Measurements from ENCODE around the gene ABCD1. TPM values are rescaled to one million over a fixed set of nuclear protein-coding genes. Genes with fewer than 3 reads are reported as not detected.

The ABCD1 gene
- total RNA-seq, 4 donors from 2014 or later: 13.0 to 36.6 (median 15.0) TPM

GRCh38 chrX:153780678-153781427 lies 56.2 kb downstream of the ABCD1 start, which contains the start of gene SRPK3:
TSS of gene SRPK3 (plus strand) at chrX:153781041. CDS start at chrX:153781087, 46 bp downstream.
- H3K4me3 ChIP-seq: no peak within 1 kb of the TSS
- H3K9me3 ChIP-seq: no peaks in the 10 kb centered on the region
- H3K4me1 ChIP-seq: peaks cover 0 to 24% (median 11%) of the 10 kb centered on the region in 4 donors
- H3K36me3 ChIP-seq: peaks cover 0 to 25% (median 0%) of the 10 kb centered on the region in 3 donors
- DNase-seq (ENCODE audit: low spot score in 2 of 2): no peak
- peaks cover 0 to 4% of the 10 kb centered on the region in 2 donors for H3K27me3 ChIP-seq
- peak within 1 kb of the TSS; percentile 9 to 71 (median 48) for H3K27ac ChIP-seq
- no peak for TF ChIP-seq CTCF (IDR thresholded peaks at IDR 0.05)
- 53% methylated on average over 46 of the region's 52 CpGs; no CpG with 5 or more reads in 1 of the 2 donors for WGBS, 2 donors

DNA sequence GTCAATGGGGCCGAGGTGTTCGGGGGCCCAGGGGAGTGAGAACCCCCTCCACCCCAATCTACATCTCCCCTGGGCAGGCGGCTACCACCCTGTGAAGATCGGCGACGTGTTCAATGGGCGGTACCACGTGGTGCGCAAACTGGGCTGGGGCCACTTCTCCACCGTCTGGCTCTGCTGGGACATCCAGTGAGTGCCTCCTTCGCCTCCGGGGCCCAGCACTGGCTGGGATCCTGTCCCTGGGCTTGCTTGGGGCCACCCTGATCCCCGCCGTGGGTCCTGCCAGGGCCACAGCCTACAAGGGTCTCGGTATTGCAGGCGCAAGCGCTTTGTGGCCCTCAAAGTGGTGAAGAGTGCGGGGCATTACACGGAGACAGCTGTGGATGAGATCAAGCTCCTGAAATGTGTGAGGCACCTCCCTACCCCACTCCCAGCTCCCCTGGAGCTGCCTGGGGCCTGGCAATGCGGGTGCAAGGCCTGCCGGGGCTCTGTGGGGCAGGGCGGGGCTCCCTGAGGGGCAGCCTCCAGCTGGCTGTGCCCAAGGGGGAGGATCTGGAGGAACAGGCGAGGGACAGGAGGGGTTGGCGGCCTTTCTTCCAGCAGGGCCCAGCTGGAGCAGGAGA lies 56.9 kb downstream of the ABCD1 start:
- H3K9me3 ChIP-seq: no peaks in the 10 kb centered on the region
- no peak for DNase-seq (ENCODE audit: low spot score in 2 of 2)
- H3K27ac ChIP-seq: peak overlapping the region in 3 of 4 donors; percentile 26 to 71 (median 71)
- no peak overlapping the region for H3K4me3 ChIP-seq
- 57 to 74% methylated on average over 7 to 13 of the region's 24 CpGs for WGBS, 2 donors
- TF ChIP-seq POLR2A (IDR thresholded peaks at IDR 0.05) (no peak), EP300 (IDR thresholded peaks at IDR 0.05) (no peak), CTCF (IDR thresholded peaks at IDR 0.05) (no peak)
- peaks cover 0 to 32% (median 0%) of the 10 kb centered on the region in 3 donors for H3K36me3 ChIP-seq
- peaks cover 0 to 4% of the 10 kb centered on the region in 2 donors for H3K27me3 ChIP-seq
- H3K4me1 ChIP-seq: peaks cover 0 to 24% (median 11%) of the 10 kb centered on the region in 4 donors

DNA sequence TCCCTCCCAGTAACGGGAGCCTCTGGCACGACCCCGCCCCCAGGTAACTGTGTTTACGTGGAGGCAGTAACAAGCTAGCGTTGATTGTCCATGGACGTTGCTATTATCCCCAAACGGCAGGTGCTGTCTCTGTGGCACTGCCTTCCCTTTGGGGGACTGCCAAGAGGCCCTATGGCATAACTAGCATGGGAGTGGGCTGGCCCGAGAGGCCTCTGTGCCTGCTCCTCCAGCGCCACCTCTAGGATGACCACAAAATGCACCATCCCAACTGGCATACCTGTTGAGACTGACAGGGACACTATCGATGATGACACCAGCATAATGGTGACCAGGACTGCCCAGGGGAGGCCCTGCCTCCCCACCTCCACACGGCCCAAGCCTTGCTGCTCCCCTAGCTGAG lies 57.7 kb downstream of the ABCD1 start:
- H3K27ac ChIP-seq: peak overlapping the region in 1 of 4 donors; percentile 71
- TF ChIP-seq EP300 (IDR thresholded peaks at IDR 0.05) (no peak), CTCF (IDR thresholded peaks at IDR 0.05) (peak in 1 of 5 experiments; percentile 18)
- no peak for DNase-seq (ENCODE audit: low spot score in 2 of 2)
- peaks cover 0 to 24% (median 11%) of the 10 kb centered on the region in 4 donors for H3K4me1 ChIP-seq
- H3K27me3 ChIP-seq: no peaks in the 10 kb centered on the region
- WGBS, 2 donors: 20 to 61% methylated on average over 5 to 11 of the region's 11 CpGs
- no peak overlapping the region for H3K4me3 ChIP-seq
- H3K36me3 ChIP-seq: peaks cover 0 to 39% (median 0%) of the 10 kb centered on the region in 3 donors
- H3K9me3 ChIP-seq: no peaks in the 10 kb centered on the region

- Histone ChIP-seq H3K27me3 (no peaks in the 10 kb centered on the region), H3K27ac (no peak overlapping the region), H3K4me3 (no peak overlapping the region), H3K9me3 (no peaks in the 10 kb centered on the region), H3K4me1 (peaks cover 0 to 24% (median 11%) of the 10 kb centered on the region in 4 donors), H3K36me3 (peaks cover 0 to 45% (median 0%) of the 10 kb centered on the region in 3 donors)
- TF ChIP-seq EP300 (IDR thresholded peaks at IDR 0.05) (no peak), CTCF (IDR thresholded peaks at IDR 0.05) (no peak), POLR2A (IDR thresholded peaks at IDR 0.05) (no peak)
- no peak for DNase-seq (ENCODE audit: low spot score in 2 of 2)
- WGBS, 2 donors: 88% methylated on average over 12 of the region's 14 CpGs; no CpG with 5 or more reads in 1 of the 2 donors
Measured at GRCh38 chrX:153782871-153783270, 58.2 kb downstream of the ABCD1 start.

Measured in tibial nerve (tissue), 4 donors.